Stimulated activated CD4-positive, alpha-beta T cell treated with anti-CD3 and anti-CD28 coated beads, Interleukin-15, amount 100 ng/mL, for 24 hours (primary cell): Measurements from ENCODE around the gene AGPAT2.
A peak's percentile ranks its signal among the peaks of the same experiment; 100 is the strongest.

Experiments used
- DNase-seq: peaks from one replicate; pipeline ENCODE4 v3.0.0-alpha.2; 2020

AGPAT2 gene

GRCh38 chr9:136659861-136660784 lies 27.1 kb downstream of the AGPAT2 start:
- no peak for DNase-seq

- DNase-seq: no peak
Measured at GRCh38 chr9:136658849-136659535, 28.3 kb downstream of the AGPAT2 start.

- DNase-seq: no peak
Measured at GRCh38 chr9:136657974-136658848, 29.0 kb downstream of the AGPAT2 start.

- no peak for DNase-seq
Measured at GRCh38 chr9:136656795-136657611, 30.3 kb downstream of the AGPAT2 start.

- DNase-seq: no peak
Measured at GRCh38 chr9:136656183-136656738, 31.0 kb downstream of the AGPAT2 start.

- DNase-seq: no peak
Measured at GRCh38 chr9:136655536-136656182, 31.6 kb downstream of the AGPAT2 start.

GRCh38 chr9:136654820-136655535 lies 32.3 kb downstream of the AGPAT2 start:
- DNase-seq: no peak

- DNase-seq: no peak
Measured at GRCh38 chr9:136653323-136654079, 33.8 kb downstream of the AGPAT2 start.

GRCh38 chr9:136651860-136652259 lies 35.4 kb downstream of the AGPAT2 start:
- DNase-seq: no peak

- DNase-seq: no peak
Measured at GRCh38 chr9:136650648-136651047, 36.6 kb downstream of the AGPAT2 start.

- no peak for DNase-seq
Measured at GRCh38 chr9:136650021-136650420, 37.2 kb downstream of the AGPAT2 start.

- no peak for DNase-seq
Measured at GRCh38 chr9:136648751-136649150, 38.5 kb downstream of the AGPAT2 start.

GRCh38 chr9:136646827-136647711 lies 40.2 kb downstream of the AGPAT2 start:
- no peak for DNase-seq

GRCh38 chr9:136645903-136646754 lies 41.1 kb downstream of the AGPAT2 start:
- no peak for DNase-seq

- DNase-seq: no peak
Measured at GRCh38 chr9:136645352-136645902, 41.8 kb downstream of the AGPAT2 start.

- DNase-seq: peak; percentile 86
Measured at GRCh38 chr9:136644593-136645351, 42.5 kb downstream of the AGPAT2 start.

- DNase-seq: no peak
Measured at GRCh38 chr9:136644343-136644592, 43.0 kb downstream of the AGPAT2 start.
